ENCODE measurements around the gene TGFBR2. TPM values are rescaled to one million over a fixed set of nuclear protein-coding genes. Genes with fewer than 3 reads are reported as not detected.

The TGFBR2 gene
- polyA plus RNA-seq, 1 of the 3 experiments (the other 2 are of a cell fraction) = 48.3 TPM

GRCh38 chr3:30675774-30676173, 69.4 kb downstream of the TGFBR2 start:
- H3K9me2 ChIP-seq = no peaks in the 10 kb centered on the region
- H3K79me2 ChIP-seq (ENCODE audit: insufficient read depth) = peaks cover 47% of the 10 kb centered on the region
- no peak overlapping the region for H3K4me2 ChIP-seq
- H3K27ac ChIP-seq (ENCODE audit: low read depth in 2 of 2, low read length in 1 of 2) = no peak overlapping the region
- peaks cover 50 to 75% of the 10 kb centered on the region in 2 experiments for H3K36me3 ChIP-seq (replicated peaks in 1 of 2; ENCODE audit: control insufficient read depth in 1 of 2, insufficient read depth in 2 of 2, low read length in 1 of 2)
- peaks cover 2 to 3% of the 10 kb centered on the region in 2 experiments; a peak in 3 of 4 replicates for H3K4me1 ChIP-seq (ENCODE audit: control insufficient read depth in 1 of 2, insufficient read depth in 2 of 2, low read depth in 1 of 2, low read length in 1 of 2)
- no peaks in the 10 kb centered on the region for H4K20me1 ChIP-seq (ENCODE audit: insufficient read depth)
- no peaks in the 10 kb centered on the region for H3K9me3 ChIP-seq
- POLR2A ChIA-PET = no interaction called here
- no peak overlapping the region for H3K4me3 ChIP-seq (ENCODE audit: low read depth in 2 of 2, low read length in 1 of 2)
- CTCF ChIA-PET = no interaction called here
- peaks cover 1% of the 10 kb centered on the region for H3F3A ChIP-seq (replicated peaks; ENCODE audit: insufficient read depth)
- H2AFZ ChIP-seq (ENCODE audit: low read depth) = no peak overlapping the region
- H3K9ac ChIP-seq = no peak overlapping the region
- DNase-seq = no peak
- WGBS (ENCODE audit: low lambda C conversion rate) = 91% methylated on average over 5 of the region's 5 CpGs
- H3K27me3 ChIP-seq (ENCODE audit: insufficient read depth) = no peaks in the 10 kb centered on the region
- TF ChIP-seq FOXJ3 (CRISPR knock-in tag; IDR thresholded peaks at IDR 0.05) = no peak
- TF ChIP-seq NRF1 (IDR thresholded peaks at IDR 0.05; ENCODE audit: low read depth, low read length) = no peak

DNA sequence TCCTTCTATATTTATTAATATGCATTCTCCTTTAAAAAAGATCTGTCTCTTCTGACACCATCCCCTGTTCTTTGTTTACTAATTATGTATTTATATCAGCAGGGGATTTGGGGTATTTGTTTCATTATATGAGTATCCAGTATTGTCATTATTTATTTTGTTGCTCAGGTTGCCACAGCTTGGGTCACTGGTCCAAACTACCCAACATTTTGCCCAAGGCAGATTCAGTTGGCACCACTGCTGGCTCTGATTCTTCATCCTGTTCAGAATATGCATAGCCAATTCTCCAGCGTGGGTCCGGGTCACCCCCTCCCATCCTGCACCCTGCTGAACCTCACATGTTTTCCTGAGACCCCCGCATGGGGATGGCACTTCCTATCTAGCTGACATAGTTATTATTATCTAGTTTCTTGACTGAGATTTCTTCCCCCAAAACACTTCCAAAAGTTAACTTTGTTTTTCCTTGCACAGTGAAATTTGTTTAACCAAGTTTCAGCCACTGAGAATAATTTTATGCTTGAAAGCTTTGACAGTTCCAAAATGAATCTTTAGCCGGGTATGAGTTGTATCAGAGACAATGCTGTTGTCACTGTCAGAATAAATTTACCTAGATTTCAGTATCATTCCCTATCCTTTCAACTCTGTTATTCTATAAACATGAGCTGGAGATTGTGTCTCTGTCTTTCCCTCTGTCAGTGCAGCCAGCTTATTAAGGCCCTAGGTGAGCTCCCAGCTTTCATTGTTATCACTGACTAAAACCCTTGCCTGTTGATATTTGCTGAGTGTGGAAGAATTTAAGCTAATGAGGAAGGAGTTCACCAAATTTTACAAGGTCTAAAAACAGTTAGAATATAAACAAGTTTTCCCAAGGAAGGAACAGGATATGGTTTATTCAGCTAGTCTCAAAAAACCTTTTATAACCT, 70.3 kb downstream of the TGFBR2 start:
- Histone ChIP-seq H3K9me2 (no peaks in the 10 kb centered on the region), H3K4me3 (ENCODE audit: low read depth in 2 of 2, low read length in 1 of 2) (no peak overlapping the region), H3K9me3 (no peaks in the 10 kb centered on the region), H3K27me3 (ENCODE audit: insufficient read depth) (no peaks in the 10 kb centered on the region), H3K36me3 (replicated peaks in 1 of 2; ENCODE audit: control insufficient read depth in 1 of 2, insufficient read depth in 2 of 2, low read length in 1 of 2) (peaks cover 48 to 70% of the 10 kb centered on the region in 2 experiments), H3K79me2 (ENCODE audit: insufficient read depth) (peaks cover 47% of the 10 kb centered on the region), H3K4me1 (ENCODE audit: control insufficient read depth in 1 of 2, insufficient read depth in 2 of 2, low read depth in 1 of 2, low read length in 1 of 2) (peaks cover 11 to 12% of the 10 kb centered on the region in 2 experiments; a peak in 3 of 4 replicates), H3F3A (replicated peaks; ENCODE audit: insufficient read depth) (peaks cover 10% of the 10 kb centered on the region), H3K9ac (no peak overlapping the region), H4K20me1 (ENCODE audit: insufficient read depth) (no peaks in the 10 kb centered on the region), H3K4me2 (no peak overlapping the region), H3K27ac (ENCODE audit: low read depth in 2 of 2, low read length in 1 of 2) (no peak overlapping the region), H2AFZ (ENCODE audit: low read depth) (no peak overlapping the region)
- ChIA-PET POLR2A (interaction anchor here (0.6 kb wide), 1 partner anchor 268 kb away, joined by 3 read pairs; no protein-coding TSS in a partner anchor), CTCF (interaction anchor here (2.5 kb wide), 1 partner anchor 17 kb away, joined by 9 read pairs; no protein-coding TSS in a partner anchor)
- WGBS (ENCODE audit: low lambda C conversion rate) = 89% methylated on average over 4 of the region's 4 CpGs
- DNase-seq = no peak
- TF ChIP-seq RXRA (IDR thresholded peaks at IDR 0.05; ENCODE audit: borderline replicate concordance, low read depth) (no peak), JUND (IDR thresholded peaks at IDR 0.05) (no peak), USF2 (IDR thresholded peaks at IDR 0.05; ENCODE audit: borderline replicate concordance, low read depth, low read length) (no peak), TEAD4 (IDR thresholded peaks at IDR 0.05; ENCODE audit: borderline replicate concordance, insufficient read depth) (no peak), MXI1 (IDR thresholded peaks at IDR 0.05; ENCODE audit: low read depth, low read length) (no peak), FOSL2 (IDR thresholded peaks at IDR 0.05; ENCODE audit: borderline replicate concordance, low read depth) (no peak), ELF1 (IDR thresholded peaks at IDR 0.05) (no peak), GATA2 (CRISPR knock-in tag; IDR thresholded peaks at IDR 0.05) (no peak), RAD21 (IDR thresholded peaks at IDR 0.05; ENCODE audit: low read length) (no peak), TAF1 (IDR thresholded peaks at IDR 0.05; ENCODE audit: borderline replicate concordance, low read depth, low read length) (no peak), EZH2phosphoT487 (IDR thresholded peaks at IDR 0.05; ENCODE audit: borderline replicate concordance, low read depth) (no peak), PBX3 (IDR thresholded peaks at IDR 0.05) (no peak), EP300 (IDR thresholded peaks at IDR 0.05; ENCODE audit: borderline replicate concordance in 1 of 2, low read depth in 1 of 2, low read length in 1 of 2) (no peak), FOXM1 (IDR thresholded peaks at IDR 0.05; ENCODE audit: low read depth) (no peak), FOXJ3 (CRISPR knock-in tag; IDR thresholded peaks at IDR 0.05) (no peak), MEF2A (IDR thresholded peaks at IDR 0.05; ENCODE audit: borderline replicate concordance, low read depth) (no peak), SMC3 (IDR thresholded peaks at IDR 0.05; ENCODE audit: low read depth, low read length) (no peak)
- TF ChIP-seq, protein P1, sequence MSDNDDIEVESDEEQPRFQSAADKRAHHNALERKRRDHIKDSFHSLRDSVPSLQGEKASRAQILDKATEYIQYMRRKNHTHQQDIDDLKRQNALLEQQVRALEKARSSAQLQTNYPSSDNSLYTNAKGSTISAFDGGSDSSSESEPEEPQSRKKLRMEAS (IDR thresholded peaks at IDR 0.05; ENCODE audit: low read depth) = no peak
